Activated CD8-positive, alpha-beta memory T cell treated with anti-CD3 and anti-CD28 coated beads, Interleukin-2, amount 50 U/mL, for 48 hours (primary cell): ENCODE measurements around the gene FILIP1L.
"Not testable (repeated sequence)": the region's sequence is repeated elsewhere in the genome, so short reads cannot be mapped to it uniquely, and the experiment has no call there.

Experiments used
- DNase-seq: peaks from one replicate; pipeline ENCODE4 v3.0.0-alpha.2; 2020

Gene FILIP1L

GRCh38 chr3:100096866-100097265, 17.4 kb downstream of the FILIP1L start:
- no peak for DNase-seq

DNA sequence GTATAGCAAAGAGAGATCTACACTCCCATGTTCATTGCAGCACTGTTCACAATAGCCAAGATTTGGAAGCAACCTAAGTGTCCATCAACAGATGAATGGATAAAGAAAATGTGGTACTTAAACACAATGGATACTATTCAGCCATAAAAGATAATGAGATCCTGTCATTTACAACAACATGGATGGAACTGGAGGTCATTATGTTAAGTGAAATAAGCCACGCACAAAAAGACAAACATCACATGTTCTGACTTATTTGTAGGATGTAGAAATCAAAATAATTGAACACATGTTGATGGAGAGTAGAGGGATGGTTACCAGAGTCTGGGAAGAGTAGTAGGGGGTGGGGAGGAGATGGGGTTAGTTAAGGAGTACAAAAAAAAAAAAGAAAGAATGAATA, 18.0 kb downstream of the FILIP1L start:
- DNase-seq, result not testable (repeated sequence)

DNA sequence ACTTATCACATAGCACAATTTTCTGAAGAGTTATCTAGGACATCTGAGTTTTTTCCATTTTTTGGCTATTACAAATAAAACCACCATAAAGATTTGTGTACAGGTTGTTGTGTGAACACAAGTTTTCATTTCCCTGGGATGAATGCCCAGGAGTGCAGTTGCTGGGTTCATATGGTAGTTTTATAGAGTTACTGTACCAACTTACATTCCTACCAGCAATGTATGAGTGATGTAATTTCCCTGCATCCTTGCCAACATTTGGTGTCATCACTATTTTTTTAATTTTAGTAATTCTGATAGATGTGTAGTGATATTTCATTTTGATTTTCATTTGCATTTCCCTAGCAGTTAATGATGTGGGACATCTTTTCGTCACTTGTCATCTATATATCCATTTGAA, 20.5 kb downstream of the FILIP1L start:
- no peak for DNase-seq

- DNase-seq, result no peak
These were observed 23.7 kb downstream of the FILIP1L start for GRCh38 chr3:100090669-100091005.

- no peak for DNase-seq
These were observed 24.3 kb downstream of the FILIP1L start for GRCh38 chr3:100089812-100090668.

GRCh38 chr3:100088735-100089368, 25.4 kb downstream of the FILIP1L start:
- DNase-seq, result no peak

DNA sequence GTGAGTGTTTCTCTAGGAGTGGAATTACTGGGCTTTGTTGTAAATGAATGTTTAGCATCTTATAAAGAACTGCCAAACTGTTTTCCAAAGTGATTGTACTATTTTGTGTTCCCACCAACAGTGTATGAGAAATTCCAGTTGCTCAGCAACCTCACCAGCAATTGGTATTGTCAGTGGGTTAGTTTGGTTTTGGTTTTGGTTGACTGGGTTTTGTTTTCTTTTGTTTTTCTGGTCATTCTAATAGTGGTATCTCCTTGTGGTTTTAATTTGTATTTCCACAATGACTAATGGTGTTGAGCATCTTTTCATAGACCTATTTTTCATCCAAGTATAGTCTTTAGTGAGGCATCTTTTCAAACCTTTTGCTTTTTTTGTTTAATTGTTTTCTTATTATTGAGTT, 27.1 kb downstream of the FILIP1L start:
- no peak for DNase-seq

- no peak for DNase-seq
These were observed 27.9 kb downstream of the FILIP1L start for GRCh38 chr3:100086401-100086800.

DNA sequence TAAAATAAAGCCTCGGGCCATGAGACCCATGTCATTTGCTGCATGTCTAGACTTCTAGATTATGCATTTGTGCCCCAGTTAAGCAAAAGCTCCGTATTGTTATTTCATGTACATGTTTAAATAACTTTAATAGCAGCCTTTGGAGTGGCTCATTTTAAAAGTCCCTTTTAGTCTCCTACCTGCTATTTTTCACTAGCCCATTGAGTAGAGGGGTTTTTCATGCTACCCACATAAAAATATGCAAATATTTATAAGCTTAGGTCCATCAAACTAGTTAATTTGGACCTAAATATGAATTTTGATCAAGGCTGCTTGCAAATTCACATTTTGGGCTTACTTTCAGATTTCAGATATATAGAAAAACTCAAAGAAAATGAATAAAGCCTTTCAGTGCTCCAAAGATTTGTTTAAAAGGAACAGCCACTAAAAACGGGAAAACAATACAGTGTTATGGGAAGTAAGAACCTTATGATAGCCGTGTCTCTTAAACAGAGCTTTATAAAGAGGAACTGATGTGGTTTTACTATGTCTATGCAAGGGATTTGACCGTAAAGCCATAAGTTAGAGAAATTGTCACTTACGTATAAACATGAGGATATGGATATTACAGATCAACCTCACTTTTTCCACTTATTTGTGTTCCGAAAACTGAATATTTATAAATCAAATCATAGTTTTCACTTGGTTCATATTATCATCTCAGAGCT, 30.0 kb downstream of the FILIP1L start:
- DNase-seq, result no peak

GRCh38 chr3:100083209-100083608, 31.1 kb downstream of the FILIP1L start:
- DNase-seq, result no peak

GRCh38 chr3:100082714-100083113, 31.6 kb downstream of the FILIP1L start:
- DNase-seq, result no peak

- no peak for DNase-seq
These were observed 32.2 kb downstream of the FILIP1L start for GRCh38 chr3:100081986-100082692.

DNA sequence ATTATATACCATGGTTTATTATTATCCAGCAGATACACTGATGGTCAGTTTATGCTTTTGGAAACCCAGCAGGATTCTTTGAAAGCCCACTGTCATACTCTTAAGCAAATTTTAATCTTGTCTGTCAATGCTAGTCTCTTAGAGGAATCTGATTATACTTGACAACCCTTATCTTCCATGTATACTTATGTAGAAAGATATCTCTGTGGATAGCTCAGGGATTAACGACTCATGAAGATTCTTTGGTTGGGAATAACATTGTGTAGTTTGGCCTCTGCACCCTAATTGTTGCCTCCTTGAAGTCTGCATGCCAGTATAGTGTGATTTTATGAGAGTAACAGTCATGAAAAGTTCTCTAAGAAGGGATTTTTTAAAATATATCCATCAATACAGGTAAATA, 33.0 kb downstream of the FILIP1L start:
- DNase-seq, result no peak

GRCh38 chr3:100080573-100080972, 33.7 kb downstream of the FILIP1L start:
- DNase-seq, result no peak

- DNase-seq, result no peak
These were observed 35.0 kb downstream of the FILIP1L start for GRCh38 chr3:100079328-100079727.

- no peak for DNase-seq
These were observed 37.4 kb downstream of the FILIP1L start for GRCh38 chr3:100076731-100077529.

GRCh38 chr3:100075851-100076730, 38.2 kb downstream of the FILIP1L start:
- no peak for DNase-seq

DNA sequence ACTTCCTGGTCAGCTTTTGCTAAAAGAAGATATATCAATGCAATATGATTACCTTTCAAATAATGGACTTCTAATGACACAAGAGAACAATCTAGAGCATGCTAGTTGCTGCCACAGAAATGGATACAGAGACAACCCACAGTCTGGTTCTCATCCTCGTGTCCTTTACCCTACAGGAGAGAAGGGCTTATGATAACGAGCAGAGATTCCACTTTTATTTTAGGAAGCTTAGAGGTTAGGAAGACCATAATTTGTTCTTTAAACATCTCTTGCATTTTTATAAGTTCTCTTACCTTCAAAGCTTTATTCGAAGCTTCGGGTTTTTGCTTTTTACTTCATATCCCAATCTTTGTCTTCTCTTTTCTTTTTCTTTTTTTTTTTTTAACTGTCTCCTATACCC, 39.1 kb downstream of the FILIP1L start:
- no peak for DNase-seq

DNA sequence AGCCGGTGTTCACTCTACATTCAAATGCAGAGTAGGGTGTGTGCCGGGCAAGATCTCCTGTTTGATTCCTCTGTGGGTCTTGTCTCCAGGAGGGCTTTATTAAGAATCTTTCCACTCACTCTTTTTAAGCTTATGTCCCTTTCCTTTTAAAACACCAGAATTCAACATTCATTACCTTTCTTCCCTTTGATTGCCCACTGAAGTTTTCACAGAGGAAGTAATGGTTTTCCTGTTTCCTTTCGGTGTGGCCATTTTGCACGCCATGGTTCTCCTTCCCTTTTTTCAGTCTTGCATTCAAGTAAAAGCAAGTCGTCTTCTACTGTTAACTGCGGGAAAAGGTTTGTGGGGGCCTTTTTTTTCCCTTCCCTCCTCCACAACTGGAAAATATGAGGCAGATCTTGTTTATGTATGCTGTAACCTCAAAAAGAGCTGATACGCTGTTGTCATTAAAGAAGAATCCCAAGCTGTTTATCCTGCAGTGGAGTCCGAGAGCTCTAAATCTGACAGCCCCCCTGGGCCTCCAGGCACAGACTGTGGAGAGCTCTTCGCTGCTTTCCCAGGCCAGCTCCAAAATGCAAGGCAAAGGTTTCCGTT, 40.5 kb downstream of the FILIP1L start:
- DNase-seq, result no peak

DNA sequence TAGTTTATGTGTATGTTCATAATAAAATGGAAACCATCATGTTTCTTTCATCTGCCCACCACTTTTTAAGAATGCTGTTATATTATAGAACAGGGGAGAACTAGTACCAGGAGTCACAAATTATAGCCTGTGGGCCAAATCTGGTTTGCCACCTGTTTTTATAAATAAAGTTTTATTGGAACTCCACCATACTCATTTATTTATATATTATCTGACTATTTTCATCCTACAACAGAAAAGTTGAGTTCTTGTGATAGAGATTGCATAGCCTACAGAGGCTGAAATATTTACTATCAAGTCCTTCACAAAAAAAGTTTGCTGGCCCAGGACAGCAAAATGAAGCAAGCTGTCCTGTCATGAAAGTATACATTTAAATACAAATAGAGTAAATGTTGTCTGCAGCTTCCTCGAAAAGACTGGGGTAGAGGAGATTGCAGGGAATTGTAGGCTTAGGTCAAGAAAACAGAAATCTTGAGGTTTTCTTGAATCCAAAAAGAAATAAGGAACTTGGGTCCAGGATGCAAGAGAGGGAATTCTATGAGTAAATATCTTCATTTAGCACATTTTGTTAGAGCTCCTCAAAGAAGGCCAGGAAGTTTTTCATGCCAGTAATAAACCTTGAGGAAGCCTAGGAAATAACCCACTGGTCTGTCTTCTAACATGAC, 41.1 kb downstream of the FILIP1L start:
- DNase-seq, result no peak
